Neural cell (in vitro differentiated cells): ENCODE results near the gene MCAM. TPM values are rescaled to one million over a fixed set of nuclear protein-coding genes. Genes with fewer than 3 reads are reported as not detected.

ENCODE experiments used
- H2AFZ ChIP-seq: fragments of 200-600, 300-800 bp; sonication (generic), shearing (Covaris generic); 2 replicates; pipeline ENCODE4 v1.6.0; 2014; ENCODE audit warnings: low read depth, mild to moderate bottlenecking, antibody characterized with exemption, low read length, moderate library complexity
- H3F3A ChIP-seq: fragments of 200-600 bp; shearing (Covaris generic); 2 replicates; pipeline ENCODE4 v1.6.1; 2016; ENCODE audit warnings: mild to moderate bottlenecking, moderate library complexity, mixed read lengths, antibody characterized with exemption, low read length; ENCODE audit not compliant: insufficient read depth, poor library complexity, severe bottlenecking
- H3K27ac ChIP-seq: fragments of 200-600, 300-800 bp; sonication (generic), shearing (Covaris generic); 2 replicates; pipeline ENCODE4 v1.5.1; 2014; ENCODE audit warnings: mild to moderate bottlenecking, low read length, moderate library complexity
- H3K27me3 ChIP-seq: fragments of 300-800, 200-600 bp; sonication (generic), shearing (Covaris generic); 2 replicates; pipeline ENCODE4 v1.6.0; 2014; ENCODE audit warnings: mild to moderate bottlenecking, low read depth, low read length, moderate library complexity; ENCODE audit not compliant: insufficient read depth
- H3K36me3 ChIP-seq: fragments of 300-800, 200-600 bp; sonication (generic), shearing (Covaris generic); 2 replicates; pipeline ENCODE4 v1.5.1; 2014; ENCODE audit warnings: mild to moderate bottlenecking, antibody characterized with exemption, low read length, moderate library complexity; ENCODE audit not compliant: insufficient read depth
- H3K4me2 ChIP-seq: fragments of 300-800, 200-600 bp; sonication (generic), shearing (Covaris generic); 2 replicates; pipeline ENCODE4 v1.6.0; 2014; ENCODE audit warnings: mild to moderate bottlenecking, low read length
- H3K4me3 ChIP-seq: fragments of 300-800, 200-600 bp; sonication (generic), shearing (Covaris generic); 2 replicates; pipeline ENCODE4 v1.5.1; 2014; ENCODE audit warnings: mild to moderate bottlenecking, low read length, moderate library complexity
- H3K79me2 ChIP-seq: fragments of 200-600 bp; shearing (Covaris generic); replicated peaks from 2 replicates; pipeline ENCODE4 v1.6.0; 2014; ENCODE audit warnings: mild to moderate bottlenecking, low read length, moderate library complexity; ENCODE audit not compliant: insufficient read depth
- H3K9ac ChIP-seq: fragments of 300-800, 200-600 bp; sonication (generic), shearing (Covaris generic); 2 replicates; pipeline ENCODE4 v1.6.1; 2016; ENCODE audit warnings: mild to moderate bottlenecking, low read length, mixed read lengths
- H3K9me2 ChIP-seq: fragments of 200-600 bp; shearing (Covaris generic); 2 replicates; pipeline ENCODE4 v1.6.1; 2016; ENCODE audit warnings: mild to moderate bottlenecking, low read length, mixed read lengths; ENCODE audit not compliant: insufficient read depth
- H3K9me3 ChIP-seq: fragments of 200-600, 300-800 bp; sonication (generic), shearing (Covaris generic); 2 replicates; pipeline ENCODE4 v1.6.1; 2016; ENCODE audit warnings: mild to moderate bottlenecking, mixed run types, low read length, moderate library complexity, mixed read lengths
- H4K20me1 ChIP-seq: fragments of 200-600 bp; shearing (Covaris generic); 2 replicates; pipeline ENCODE4 v1.6.1; 2016; ENCODE audit warnings: mild to moderate bottlenecking, mixed run types; ENCODE audit not compliant: insufficient read depth
- CTCF ChIP-seq: fragments of 450-650 bp; IDR thresholded peaks from 2 replicates; pipeline ENCODE4 v1.5.1; 2014; ENCODE audit warnings: antibody characterized with exemption, mild to moderate bottlenecking, moderate library complexity; ENCODE audit not compliant: poor library complexity, severe bottlenecking
- EP300 ChIP-seq: fragments of 450-650 bp; conservative IDR thresholded peaks from 2 replicates; pipeline ENCODE4 v1.6.1; 2014; ENCODE audit warnings: antibody characterized with exemption, mild to moderate bottlenecking, moderate library complexity; ENCODE audit not compliant: poor library complexity, severe bottlenecking
- EZH2 ChIP-seq: fragments of 200-600, 300-800 bp; shearing (Covaris generic), sonication (generic); IDR thresholded peaks from 2 replicates; pipeline ENCODE4 v1.6.1; 2014; ENCODE audit warnings: antibody characterized with exemption, low read length, borderline replicate concordance, mild to moderate bottlenecking; ENCODE audit not compliant: insufficient read depth, poor library complexity, severe bottlenecking
- MXI1 ChIP-seq: fragments of 450-650 bp; conservative IDR thresholded peaks from 2 replicates; pipeline ENCODE4 v1.6.1; 2014; ENCODE audit warnings: antibody characterized with exemption, mild to moderate bottlenecking; ENCODE audit not compliant: poor library complexity, severe bottlenecking
- POLR2AphosphoS5 ChIP-seq: IDR thresholded peaks from 2 replicates; pipeline ENCODE4 v1.6.1; 2012
- RAD21 ChIP-seq: fragments of 450-650 bp; conservative IDR thresholded peaks from 2 replicates; pipeline ENCODE4 v1.6.1; 2014; ENCODE audit warnings: antibody characterized with exemption, mild to moderate bottlenecking, moderate library complexity
- SMC3 ChIP-seq: fragments of 450-650 bp; conservative IDR thresholded peaks from 2 replicates; pipeline ENCODE4 v1.6.1; 2014; ENCODE audit warnings: antibody characterized with exemption, mild to moderate bottlenecking, moderate library complexity; ENCODE audit not compliant: poor library complexity
- TAF1 ChIP-seq: IDR thresholded peaks from 2 replicates; pipeline ENCODE4 v1.6.1; 2012; ENCODE audit warnings: low read depth
- polyA minus RNA-seq: library from RNA; depleted of rRNA, polyadenylated mRNA; stranded (reverse); fragments of >200 nt; gene quantifications from 2 replicates; pipeline ENCODE4 v1.2.3, GENCODE V29; 2014
- polyA plus RNA-seq: library from polyadenylated mRNA; depleted of rRNA; stranded (reverse); fragments of >200 nt; gene quantifications from 2 replicates; pipeline ENCODE4 v1.2.3, GENCODE V29; 2014
- TF ChIP-seq, protein P1 (sequence below): IDR thresholded peaks from 2 replicates; pipeline ENCODE4 v1.6.1; 2012; ENCODE audit warnings: borderline replicate concordance

Gene MCAM, protein sequence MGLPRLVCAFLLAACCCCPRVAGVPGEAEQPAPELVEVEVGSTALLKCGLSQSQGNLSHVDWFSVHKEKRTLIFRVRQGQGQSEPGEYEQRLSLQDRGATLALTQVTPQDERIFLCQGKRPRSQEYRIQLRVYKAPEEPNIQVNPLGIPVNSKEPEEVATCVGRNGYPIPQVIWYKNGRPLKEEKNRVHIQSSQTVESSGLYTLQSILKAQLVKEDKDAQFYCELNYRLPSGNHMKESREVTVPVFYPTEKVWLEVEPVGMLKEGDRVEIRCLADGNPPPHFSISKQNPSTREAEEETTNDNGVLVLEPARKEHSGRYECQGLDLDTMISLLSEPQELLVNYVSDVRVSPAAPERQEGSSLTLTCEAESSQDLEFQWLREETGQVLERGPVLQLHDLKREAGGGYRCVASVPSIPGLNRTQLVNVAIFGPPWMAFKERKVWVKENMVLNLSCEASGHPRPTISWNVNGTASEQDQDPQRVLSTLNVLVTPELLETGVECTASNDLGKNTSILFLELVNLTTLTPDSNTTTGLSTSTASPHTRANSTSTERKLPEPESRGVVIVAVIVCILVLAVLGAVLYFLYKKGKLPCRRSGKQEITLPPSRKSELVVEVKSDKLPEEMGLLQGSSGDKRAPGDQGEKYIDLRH
- 7.5 and 12.5 TPM in 2 replicates for polyA plus RNA-seq
- 1.7 and 2.4 TPM in 2 replicates for polyA minus RNA-seq

- H2AFZ ChIP-seq: peak within 1 kb of the TSS; percentile 33
- H3F3A ChIP-seq: no peaks in the 10 kb centered on the region
- peak within 1 kb of the TSS; percentile 78 for H3K4me3 ChIP-seq
- no peaks in the 10 kb centered on the region for H3K79me2 ChIP-seq
- H4K20me1 ChIP-seq: no peaks in the 10 kb centered on the region
- no peaks in the 10 kb centered on the region for H3K36me3 ChIP-seq
- no peak for TF ChIP-seq SMC3
- TF ChIP-seq, protein P1, sequence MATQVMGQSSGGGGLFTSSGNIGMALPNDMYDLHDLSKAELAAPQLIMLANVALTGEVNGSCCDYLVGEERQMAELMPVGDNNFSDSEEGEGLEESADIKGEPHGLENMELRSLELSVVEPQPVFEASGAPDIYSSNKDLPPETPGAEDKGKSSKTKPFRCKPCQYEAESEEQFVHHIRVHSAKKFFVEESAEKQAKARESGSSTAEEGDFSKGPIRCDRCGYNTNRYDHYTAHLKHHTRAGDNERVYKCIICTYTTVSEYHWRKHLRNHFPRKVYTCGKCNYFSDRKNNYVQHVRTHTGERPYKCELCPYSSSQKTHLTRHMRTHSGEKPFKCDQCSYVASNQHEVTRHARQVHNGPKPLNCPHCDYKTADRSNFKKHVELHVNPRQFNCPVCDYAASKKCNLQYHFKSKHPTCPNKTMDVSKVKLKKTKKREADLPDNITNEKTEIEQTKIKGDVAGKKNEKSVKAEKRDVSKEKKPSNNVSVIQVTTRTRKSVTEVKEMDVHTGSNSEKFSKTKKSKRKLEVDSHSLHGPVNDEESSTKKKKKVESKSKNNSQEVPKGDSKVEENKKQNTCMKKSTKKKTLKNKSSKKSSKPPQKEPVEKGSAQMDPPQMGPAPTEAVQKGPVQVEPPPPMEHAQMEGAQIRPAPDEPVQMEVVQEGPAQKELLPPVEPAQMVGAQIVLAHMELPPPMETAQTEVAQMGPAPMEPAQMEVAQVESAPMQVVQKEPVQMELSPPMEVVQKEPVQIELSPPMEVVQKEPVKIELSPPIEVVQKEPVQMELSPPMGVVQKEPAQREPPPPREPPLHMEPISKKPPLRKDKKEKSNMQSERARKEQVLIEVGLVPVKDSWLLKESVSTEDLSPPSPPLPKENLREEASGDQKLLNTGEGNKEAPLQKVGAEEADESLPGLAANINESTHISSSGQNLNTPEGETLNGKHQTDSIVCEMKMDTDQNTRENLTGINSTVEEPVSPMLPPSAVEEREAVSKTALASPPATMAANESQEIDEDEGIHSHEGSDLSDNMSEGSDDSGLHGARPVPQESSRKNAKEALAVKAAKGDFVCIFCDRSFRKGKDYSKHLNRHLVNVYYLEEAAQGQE: no peak
- no peak for TF ChIP-seq CTCF
- no peak for TF ChIP-seq POLR2AphosphoS5
- TF ChIP-seq EZH2: no peak
- no peak for TF ChIP-seq TAF1
- TF ChIP-seq EP300: no peak
- no peak for TF ChIP-seq RAD21
- no peak for TF ChIP-seq MXI1
- H3K27me3 ChIP-seq: peaks cover 29% of the 10 kb centered on the region
- H3K9me3 ChIP-seq: no peaks in the 10 kb centered on the region
- no peak within 1 kb of the TSS for H3K27ac ChIP-seq
- no peaks in the 10 kb centered on the region for H3K9me2 ChIP-seq
- peak within 1 kb of the TSS; percentile 50 for H3K9ac ChIP-seq
- peak within 1 kb of the TSS; percentile 62 for H3K4me2 ChIP-seq
These were observed at the start of gene MCAM for GRCh38 chr11:119316729-119317591. TSS of gene MCAM (minus strand) at chr11:119317130. CDS start at chr11:119317101, 29 bp downstream.

GRCh38 chr11:119365071-119365591 is 48.2 kb upstream of the MCAM start:
- TF ChIP-seq, protein P1: no peak
- no peak for TF ChIP-seq POLR2AphosphoS5
- no peak for TF ChIP-seq TAF1
- TF ChIP-seq SMC3: no peak
- no peak for TF ChIP-seq EP300
- no peak for TF ChIP-seq MXI1
- H3K36me3 ChIP-seq: no peaks in the 10 kb centered on the region

More at GRCh38 chr11:119365071-119365591, 48.2 kb upstream of the MCAM start:
- no peak overlapping the region for H3K4me3 ChIP-seq
- H3F3A ChIP-seq: no peaks in the 10 kb centered on the region
- H4K20me1 ChIP-seq: no peaks in the 10 kb centered on the region
- no peak overlapping the region for H3K4me2 ChIP-seq
- no peaks in the 10 kb centered on the region for H3K9me3 ChIP-seq
- peaks cover 13% of the 10 kb centered on the region for H3K27me3 ChIP-seq
- no peak overlapping the region for H3K27ac ChIP-seq
- H3K79me2 ChIP-seq: no peaks in the 10 kb centered on the region
- no peak overlapping the region for H2AFZ ChIP-seq
- no peak overlapping the region for H3K9ac ChIP-seq
- H3K9me2 ChIP-seq: no peaks in the 10 kb centered on the region
